Erythroblast (primary cell): ENCODE measurements around the gene ARFGAP2.

Source experiments
- GATA1 ChIP-seq: IDR thresholded peaks from 2 replicates; pipeline ENCODE4 v1.6.1; 2011; ENCODE audit warnings: low read depth, mild to moderate bottlenecking, control low read depth, low read length, moderate library complexity
- POLR2A ChIP-seq: IDR thresholded peaks from 2 replicates; pipeline ENCODE4 v1.6.1; 2011; ENCODE audit warnings: mild to moderate bottlenecking, low read length

- TF ChIP-seq POLR2A (no peak), GATA1 (no peak)
Observed at GRCh38 chr11:47212938-47213337, 36.3 kb upstream of the ARFGAP2 start.
